HL-60/S4 treated with retinoic acid at 250 ng/mL for 4 days and 3 days (cell line): ENCODE data around the gene CHST15.
"Not testable (repeated sequence)": the region's sequence is repeated elsewhere in the genome, so short reads cannot be mapped to it uniquely, and the experiment has no call there.

ENCODE experiments used
- in situ Hi-C: fragments of 300-500 bp; cut with MboI; formaldehyde crosslinking; loops from 2 replicates; pipeline ENCODE4 v1.7.0; 2022; ENCODE audit warnings: low sequenced_read_pairs

Gene CHST15

GRCh38 chr10:124047427-124048152, 45.8 kb downstream of the CHST15 start:
- in situ Hi-C loops = no loop called here

DNA sequence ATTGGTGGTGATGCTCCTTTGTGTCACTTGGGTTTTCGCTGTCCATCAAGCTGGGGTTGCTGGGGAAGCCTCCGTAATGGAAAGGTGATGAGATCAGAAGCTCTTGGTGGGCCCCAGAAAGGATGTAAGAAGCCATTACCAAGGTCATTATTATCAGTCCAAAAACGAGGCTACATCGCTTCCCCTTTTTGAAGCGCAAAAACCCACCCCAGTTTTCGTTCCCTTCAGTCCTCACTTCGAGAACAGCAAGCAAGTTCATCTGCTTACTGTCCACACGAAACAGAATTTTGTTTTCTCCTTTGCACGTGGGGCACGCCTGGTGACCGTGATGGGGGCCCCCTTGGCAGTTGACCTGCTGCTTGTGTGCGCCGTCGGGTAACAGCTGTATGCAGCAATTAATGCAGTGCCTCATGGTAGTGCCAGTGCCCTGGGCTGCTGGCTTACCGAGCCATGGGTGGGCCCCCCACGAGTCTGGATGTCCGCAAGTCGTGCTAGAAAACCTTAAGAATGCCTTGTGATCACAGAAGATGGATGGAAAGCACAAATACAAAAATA, 47.5 kb downstream of the CHST15 start:
- in situ Hi-C loops = no loop called here

- in situ Hi-C loops = no loop called here
These were observed 48.1 kb downstream of the CHST15 start for GRCh38 chr10:124045276-124045675.

DNA sequence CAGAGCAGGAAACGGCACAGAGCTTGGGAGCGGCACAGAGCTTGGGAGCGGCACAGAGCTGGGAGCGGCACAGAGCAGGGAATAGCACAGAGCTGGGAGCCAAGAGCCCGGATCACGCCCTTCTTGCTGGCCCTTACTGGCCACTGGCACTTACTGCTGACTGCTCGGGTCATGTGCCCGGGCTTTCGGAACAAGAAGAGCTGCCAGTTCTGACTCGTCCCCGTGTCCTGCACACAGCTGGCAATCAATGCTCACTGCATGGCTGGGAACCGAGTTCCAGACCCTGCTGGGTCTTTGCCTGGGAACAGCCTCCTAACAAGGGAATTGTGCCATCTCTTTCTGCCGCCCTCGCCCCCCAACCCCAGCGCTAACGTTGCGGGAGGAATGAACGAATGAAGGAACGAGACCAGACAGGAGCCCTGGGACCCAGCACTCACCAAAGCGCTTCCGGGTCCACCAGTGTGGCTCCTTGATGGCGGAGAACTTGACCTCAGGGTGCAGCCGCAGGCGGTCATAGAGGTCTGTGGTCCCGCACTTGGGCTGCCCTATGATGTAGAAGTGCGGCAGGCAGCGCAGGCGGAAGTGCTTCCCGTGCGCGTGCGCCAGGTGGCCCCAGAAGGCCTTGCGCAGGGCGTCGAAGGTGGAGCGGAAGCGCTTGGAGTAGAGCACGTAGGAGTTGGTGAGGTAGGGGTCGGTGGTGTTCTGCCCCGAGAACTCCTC, 49.1 kb downstream of the CHST15 start:
- in situ Hi-C loops = no loop called here

DNA sequence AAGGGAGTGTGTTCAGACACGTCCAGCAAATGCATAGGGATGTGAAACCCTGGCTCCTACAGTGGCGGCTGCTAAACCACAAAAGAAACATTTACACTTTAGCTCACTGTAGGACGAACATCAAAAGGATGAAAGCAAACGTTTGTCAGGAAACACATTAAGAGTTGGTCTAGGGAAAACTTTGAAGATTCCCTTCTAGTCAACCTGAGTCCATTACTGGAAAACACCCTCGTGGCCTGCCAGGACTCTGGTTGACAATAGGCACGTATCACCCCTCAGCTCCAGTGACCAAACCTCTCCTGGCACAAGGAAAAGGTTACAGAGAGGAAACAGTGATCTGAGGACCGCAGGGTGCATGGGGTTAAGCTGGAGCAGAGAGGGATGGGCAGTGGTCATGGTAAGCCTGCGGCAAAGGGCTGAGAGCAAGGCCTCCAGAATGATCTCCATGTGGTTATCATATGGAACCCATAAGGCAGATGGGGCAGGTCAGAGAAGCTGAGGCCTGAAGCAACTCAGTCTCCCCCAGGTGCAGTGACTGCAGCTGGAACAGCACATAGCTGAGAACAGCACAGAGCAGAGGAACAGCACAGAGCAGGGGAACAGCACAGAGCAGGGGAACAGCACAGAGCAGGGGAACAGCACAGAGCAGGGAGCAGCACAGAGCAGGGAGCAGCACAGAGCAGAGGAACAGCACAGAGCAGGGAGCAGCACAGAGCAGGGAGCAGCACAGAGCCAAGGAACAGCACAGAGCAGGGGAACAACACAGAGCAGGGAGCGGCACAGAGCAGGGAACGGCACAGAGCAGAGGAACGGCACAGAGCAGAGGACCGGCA, 49.9 kb downstream of the CHST15 start:
- in situ Hi-C loops = no loop called here

DNA sequence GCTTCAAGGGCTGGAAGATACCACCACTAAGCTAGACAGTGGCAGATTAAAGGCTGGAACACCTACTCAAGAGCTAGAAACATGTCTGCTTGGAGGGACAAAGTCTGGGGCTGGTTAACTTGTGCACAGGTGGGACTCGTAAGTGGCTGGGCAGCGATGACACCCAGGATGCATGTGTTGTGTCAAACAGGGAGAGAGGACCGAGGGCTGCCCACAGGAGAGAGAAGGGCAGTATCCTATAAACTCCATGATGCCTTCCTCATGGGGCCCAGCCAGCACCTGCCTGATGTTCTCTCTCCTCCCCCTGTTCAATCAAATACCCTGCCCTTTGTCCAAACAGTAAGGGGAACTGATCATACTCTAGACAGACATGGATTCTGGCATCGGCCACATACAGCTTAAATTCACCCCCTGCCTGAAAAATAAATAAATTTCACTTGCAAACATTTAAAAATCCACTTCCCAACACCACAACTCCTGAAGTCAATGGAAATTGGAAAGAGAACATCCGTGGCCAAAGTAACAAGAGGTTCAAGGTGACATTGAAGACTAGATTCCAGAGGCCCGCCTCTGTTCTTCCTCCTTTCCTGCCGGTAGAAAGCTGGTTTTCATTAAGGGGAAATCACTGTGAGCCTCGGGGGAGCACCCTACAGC, 50.6 kb downstream of the CHST15 start:
- in situ Hi-C loops = no loop called here

DNA sequence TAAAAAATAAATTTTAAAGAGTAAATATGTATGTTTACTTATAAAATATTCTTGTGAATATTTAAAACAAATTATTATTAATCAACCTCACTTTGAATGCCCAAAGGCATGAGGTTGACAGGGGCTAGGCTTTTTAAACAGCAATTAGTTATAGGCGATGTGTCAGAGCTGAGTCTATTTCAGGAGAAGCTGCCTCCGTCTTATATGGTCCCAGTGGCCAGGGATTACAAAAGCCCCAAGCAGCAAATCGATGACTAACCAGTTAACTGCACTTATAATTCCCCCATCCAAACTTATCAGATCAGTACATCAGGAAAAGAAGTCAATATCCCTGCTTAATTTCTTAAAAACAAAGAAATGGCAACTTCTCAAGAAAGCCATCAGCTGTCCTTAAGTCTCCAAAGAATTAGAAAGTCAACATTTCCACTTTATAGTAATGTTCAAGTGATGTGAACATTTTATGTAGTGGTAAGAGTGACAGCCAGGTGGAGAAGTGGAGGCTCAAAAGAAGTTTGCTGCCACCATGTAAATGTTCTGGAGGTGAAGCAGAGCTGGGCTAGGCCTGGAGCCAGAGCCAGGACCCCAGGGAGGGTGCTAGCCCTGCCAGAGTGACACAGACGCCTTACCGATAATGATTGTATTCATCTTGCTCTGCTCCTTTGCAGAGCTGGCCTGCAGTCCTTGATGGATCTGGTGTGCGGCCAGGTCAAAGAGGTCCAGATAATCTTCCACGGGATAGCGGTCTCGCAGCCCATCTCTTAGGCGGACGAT, 51.5 kb downstream of the CHST15 start:
- in situ Hi-C loops = no loop called here

DNA sequence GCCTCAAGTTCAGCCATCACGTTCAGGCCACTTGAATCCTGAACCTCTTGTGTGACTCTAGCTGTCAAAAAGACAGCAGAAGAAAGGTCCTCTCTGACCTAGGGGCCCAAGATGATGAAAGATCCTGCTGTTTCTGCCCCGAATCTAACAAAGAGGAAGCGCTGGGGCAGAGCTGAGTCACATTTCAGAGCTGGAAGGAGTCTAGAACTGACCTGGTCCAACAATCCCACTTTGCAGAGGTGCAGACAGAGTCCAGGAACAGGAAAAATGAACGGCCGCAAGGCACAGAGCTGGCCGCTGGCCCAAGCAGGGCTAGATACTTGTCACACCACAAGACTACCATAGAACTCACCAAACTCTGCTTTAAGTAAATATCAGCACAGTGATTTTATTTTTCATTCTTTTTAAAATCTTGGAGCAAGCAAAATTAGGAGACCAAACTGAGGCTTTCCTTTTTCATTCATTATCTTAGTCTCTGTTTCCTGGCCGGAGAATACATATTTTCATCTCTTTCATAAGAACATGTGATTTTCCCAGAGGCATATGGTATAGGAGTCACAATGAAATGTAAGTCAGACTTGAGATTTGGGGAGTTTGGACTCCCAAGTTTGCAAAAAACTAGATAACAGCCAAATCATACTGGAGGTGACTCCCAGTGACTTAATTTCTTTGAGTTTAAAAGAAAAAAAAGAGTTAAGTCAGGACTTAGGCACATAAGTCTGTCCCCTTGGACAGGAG, 52.8 kb downstream of the CHST15 start:
- in situ Hi-C loops = no loop called here

GRCh38 chr10:124039483-124040013, 53.9 kb downstream of the CHST15 start:
- in situ Hi-C loops = no loop called here

DNA sequence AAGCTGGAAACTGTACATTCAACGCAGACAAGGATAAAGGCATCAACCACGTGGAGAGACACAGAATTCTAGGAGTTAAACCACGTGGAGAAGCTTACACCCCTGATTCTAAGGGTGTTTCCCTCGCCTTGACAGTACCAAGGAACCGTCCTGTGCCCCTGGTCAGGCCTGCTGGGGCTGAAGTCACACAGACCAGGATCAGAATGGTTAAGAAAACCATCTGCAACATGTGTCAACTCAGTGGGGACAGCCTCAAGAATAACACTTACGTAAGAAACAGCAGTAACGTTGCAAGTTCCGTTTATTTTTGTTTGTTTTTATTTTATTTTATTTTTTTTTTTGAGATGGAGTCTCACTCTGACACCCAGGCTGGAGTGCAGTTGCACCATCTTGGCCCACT, 55.6 kb downstream of the CHST15 start:
- in situ Hi-C loops = no loop called here

DNA sequence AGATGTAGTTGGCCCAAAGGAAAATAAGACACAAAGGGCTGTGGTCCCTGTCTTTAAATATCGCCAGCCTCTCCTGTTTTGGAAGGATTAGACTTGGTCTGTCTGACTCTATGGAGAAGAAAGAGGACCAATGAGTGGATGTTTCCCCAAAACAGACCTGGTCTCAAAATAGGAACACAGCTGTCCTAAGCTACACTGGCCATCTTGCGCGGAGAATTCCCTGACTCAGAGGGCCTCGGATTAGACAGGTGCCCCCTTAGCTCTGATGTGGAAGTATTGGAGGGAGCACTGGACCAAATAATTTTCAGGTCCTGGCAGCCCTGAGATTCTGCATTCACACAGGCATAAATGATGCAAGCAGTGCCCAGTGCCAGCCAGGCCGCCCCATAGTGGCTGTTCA, 56.1 kb downstream of the CHST15 start:
- in situ Hi-C loops = no loop called here

DNA sequence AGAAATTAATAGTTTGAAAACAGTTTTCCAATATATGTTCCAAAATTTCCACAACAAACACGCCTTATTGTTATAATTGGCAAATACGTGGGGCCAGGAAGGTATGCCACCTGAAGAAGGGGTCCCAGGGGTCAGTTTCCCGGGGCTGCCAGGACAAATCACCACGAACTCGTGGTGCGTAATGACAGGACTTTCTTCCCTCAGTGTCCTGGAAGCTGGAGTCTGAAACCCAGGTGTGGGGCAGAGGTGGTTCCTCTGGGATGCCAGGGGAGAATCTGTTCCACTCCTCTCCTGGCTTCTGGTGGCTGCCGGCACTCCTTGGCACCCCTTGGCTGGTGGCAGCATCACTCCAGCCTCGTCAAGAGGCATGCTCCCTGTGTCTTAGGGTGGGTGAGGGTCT, 56.7 kb downstream of the CHST15 start:
- in situ Hi-C loops = no loop called here

- in situ Hi-C loops = no loop called here
These were observed 57.4 kb downstream of the CHST15 start for GRCh38 chr10:124035928-124036558.

DNA sequence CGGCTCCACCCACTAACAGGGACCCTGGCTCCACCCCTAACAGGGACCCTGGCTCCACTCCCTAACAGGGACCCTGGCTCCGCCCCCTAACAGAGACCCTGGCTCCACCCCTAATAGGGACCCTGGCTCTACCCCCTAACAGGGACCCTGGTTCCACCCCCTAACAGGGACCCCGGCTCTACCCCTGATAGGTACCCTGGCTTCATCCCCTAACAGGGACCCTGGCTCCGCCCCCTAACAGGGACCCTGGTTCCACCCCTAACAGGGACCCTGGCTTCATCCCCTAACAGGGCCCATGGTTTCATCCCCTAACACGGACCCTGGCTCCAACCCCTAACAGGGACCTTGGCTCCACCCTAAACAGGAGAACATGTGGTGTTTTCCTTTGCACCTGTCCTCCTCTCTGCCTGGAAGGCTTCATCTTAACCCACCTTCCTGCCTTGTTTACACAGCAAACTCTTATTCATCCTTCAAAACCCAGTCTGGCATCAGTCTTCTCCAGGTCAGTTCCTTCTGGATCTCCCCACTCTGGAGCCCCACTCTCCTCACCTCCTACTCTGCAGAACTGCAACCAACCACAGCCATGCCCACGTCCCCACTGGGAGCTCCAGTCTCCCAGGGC, 58.0 kb downstream of the CHST15 start:
- in situ Hi-C loops = no loop called here

DNA sequence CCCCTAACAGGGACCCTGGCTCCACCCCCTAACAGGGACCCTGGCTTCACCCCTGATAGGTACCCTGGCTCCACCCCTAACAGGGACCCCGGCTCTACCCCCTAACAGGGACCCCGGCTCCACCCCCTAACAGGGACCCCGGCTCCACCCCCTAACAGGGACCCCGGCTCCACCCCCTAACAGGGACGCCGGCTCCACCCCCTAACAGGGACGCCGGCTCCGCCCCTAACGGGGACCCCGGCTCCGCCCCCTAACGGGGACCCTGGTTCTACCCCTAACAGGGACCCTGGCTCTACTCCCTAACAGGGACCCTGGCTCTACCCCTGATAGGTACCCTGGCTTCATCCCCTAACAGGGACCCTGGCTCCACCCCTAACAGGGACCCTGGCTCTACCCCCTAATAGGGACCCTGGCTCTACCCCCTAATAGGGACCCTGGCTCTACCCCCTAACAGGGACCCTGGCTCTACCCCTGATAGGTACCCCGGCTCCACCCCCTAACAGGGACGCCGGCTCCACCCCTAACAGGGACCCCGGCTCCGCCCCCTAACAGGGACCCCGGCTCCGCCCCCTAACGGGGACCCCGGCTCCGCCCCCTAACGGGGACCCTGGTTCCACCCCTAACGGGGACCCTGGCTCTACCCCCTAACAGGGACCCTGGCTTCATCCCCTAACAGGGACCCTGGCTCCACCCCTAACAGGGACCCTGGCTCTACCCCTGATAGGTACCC, 58.7 kb downstream of the CHST15 start:
- in situ Hi-C loops = not testable (repeated sequence)

GRCh38 chr10:124033887-124034218, 59.5 kb downstream of the CHST15 start:
- in situ Hi-C loops = no loop called here

DNA sequence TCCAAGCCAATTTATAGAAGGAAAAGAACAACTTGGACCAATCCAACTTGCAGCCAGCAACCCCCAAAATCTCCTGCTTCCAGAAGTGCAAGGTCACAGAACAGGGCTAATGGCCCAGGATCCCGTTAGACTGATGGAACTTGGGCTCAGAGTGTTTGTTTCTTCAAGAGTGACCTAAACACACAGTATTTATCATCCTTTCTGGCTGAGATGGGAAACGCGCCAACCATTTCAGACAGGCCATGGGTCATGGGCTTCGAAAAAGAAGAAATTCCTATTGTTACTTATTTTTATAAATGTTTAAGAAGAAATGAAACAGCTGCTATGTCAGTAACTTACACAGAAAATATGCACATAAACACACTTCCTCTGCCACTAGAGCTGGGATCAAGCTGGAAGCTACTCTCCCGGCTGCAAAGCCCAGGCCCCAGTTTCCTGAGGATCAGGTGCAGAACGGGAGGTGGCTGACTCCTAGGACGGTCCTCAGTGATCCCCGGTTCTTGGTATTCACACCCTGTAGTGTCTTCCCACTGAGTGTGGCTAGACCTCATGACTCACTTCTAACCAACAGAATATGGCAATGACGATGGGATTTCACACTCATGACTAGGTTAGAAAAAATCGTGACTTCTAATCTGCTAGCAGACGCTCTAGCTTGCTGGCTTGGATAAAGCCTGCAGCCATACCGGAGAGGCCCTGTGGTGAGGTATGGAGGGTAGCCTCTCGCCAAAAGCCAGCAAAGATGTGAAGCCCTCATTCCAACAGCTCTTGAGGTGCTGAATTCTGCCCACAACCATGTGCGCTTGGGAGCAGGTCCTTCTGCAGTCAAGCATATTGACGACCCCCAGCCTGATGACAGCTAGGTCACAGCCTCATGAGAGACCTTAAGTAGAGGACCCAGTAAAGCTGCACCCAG, 60.2 kb downstream of the CHST15 start:
- in situ Hi-C loops = no loop called here
